Muscle of back (tissue), 11 donors: Measurements from ENCODE around the gene UBQLN1. TPM values are rescaled to one million over a fixed set of nuclear protein-coding genes. Genes with fewer than 3 reads are reported as not detected.

Experiments used
- DNase-seq, 3 donors: peaks; one replicate each; pipeline versions ENCODE4 v3.0.0 to v3.0.0-alpha.2; 2013
- polyA plus RNA-seq, 10 donors: library from polyadenylated mRNA; unstranded; fragments of 120-200 nt; gene quantifications; one replicate each; pipeline ENCODE4 v1.2.1, GENCODE V29; 2013; ENCODE audit not compliant: insufficient read length in 10 of 10

Gene UBQLN1
- polyA plus RNA-seq, 10 donors, result 62.3 to 87.3 (median 67.1) TPM

- DNase-seq, result no peak
These were observed 8.1 kb downstream of the UBQLN1 start for GRCh38 chr9:83699615-83700014.

- no peak for DNase-seq
These were observed 8.7 kb downstream of the UBQLN1 start for GRCh38 chr9:83698976-83699585.

GRCh38 chr9:83691492-83691891 is 16.3 kb downstream of the UBQLN1 start:
- no peak for DNase-seq

DNA sequence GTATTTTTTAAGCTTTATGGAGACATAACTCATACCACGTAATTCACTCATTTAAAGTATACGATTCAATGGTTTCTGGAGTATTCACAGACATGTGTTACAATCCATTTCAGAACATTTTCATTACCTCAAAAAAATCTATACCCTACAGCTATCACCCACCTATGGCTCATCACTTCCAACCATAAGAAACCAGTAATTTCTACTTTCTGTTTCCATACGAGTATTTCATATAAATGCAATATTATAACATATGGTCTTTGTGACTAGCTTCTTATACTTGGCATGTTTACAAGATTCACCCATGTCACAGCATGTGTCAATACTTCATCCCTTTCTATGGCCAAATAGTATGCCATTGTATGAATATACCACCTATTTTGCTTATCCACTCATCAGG is 18.8 kb downstream of the UBQLN1 start:
- no peak for DNase-seq

- no peak for DNase-seq
These were observed 26.3 kb downstream of the UBQLN1 start for GRCh38 chr9:83681490-83681889.

- DNase-seq, result no peak
These were observed 27.5 kb downstream of the UBQLN1 start for GRCh38 chr9:83680233-83680632.

DNA sequence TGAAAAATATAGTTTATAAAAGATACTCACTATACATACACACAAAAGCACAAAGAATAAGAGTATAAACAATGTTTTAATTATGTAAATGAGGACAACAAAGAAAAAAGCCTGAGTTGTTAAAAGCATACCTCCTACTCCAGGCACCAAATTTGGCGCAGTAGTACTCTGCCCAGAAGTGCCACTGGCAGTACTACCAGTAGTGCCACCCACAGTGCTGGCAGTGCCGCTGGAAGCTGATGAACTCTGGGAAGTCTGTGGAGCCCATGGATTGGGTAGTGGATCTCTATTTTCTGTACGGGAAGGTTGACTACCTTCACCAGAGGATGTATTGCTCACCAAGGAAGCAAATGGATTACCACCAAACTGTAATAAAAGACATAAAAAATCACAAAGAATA is 30.2 kb downstream of the UBQLN1 start:
- DNase-seq, result no peak

DNA sequence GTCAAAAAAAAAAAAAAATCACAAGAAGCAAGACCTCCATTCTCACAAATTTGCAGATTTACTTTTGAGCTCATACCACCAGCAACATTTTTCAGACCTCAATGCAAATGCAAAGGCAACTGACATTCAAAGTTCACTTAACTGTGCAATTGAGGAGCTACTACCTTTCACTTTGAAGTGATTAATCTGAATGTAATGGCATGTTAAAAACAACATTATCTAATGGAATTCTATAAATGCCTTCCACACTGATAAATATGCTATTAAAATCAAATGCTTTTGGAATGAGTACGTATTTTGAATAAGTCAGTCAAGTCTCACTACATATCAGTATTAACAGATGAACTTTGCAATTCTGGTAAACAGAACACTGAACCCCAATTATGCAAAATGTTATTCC is 32.3 kb downstream of the UBQLN1 start:
- DNase-seq, result no peak

DNA sequence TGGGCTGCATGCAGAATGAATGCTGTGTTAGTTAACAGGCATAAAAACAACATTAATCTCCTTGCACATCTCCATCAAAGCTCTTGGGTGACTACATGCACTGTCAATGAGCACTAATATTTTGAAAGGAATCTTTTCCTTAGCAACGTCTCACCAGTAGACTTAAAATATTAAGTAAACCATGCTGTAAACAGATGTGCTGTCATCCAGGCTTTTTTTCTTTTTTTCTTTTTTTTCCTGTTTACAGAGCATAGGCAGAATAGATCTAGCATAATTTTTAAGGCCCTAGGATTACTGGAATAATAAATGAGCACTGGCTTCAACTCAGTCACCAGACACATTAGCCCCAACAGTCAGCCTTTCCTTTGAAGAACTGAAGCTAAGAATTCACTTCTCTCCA is 36.3 kb downstream of the UBQLN1 start:
- no peak for DNase-seq

DNA sequence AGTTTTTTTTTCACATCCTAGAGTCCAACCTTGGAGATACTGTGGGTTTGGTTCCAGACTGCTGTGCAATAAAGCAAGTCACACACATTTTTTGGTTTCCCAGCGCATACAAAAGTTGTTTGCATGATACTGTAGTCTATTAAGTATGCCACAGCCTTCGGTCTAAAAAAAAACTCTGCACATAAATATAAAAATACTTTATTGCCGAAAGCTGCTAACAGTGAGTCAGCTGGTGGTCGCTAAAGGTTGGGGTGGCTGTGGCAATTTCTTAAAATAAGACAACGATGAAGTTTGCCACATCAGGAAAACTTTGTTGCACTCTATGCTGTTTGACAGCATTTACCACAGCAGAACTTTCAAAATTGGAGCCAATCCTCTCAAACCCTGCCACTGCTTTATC is 37.4 kb downstream of the UBQLN1 start:
- no peak for DNase-seq

DNA sequence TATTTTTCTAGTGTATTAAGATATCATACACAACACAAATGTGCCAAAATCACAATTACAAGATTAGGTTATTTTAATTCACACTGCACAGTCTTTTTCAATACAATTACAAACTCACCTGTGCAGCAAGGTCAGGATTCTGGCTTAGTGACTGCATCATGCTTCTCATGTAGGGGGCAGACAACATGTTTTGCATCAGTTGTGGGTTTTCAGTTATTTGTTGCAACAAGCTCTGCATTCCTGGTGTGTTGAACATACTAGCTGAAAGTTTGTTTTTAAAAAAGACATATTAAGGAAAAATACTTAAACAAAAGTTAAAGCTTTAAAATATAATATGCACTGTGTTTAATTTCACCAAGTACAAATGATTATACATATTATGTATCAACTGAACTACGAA is 38.7 kb downstream of the UBQLN1 start:
- no peak for DNase-seq

GRCh38 chr9:83665580-83666200 is 42.1 kb downstream of the UBQLN1 start:
- DNase-seq, result no peak

DNA sequence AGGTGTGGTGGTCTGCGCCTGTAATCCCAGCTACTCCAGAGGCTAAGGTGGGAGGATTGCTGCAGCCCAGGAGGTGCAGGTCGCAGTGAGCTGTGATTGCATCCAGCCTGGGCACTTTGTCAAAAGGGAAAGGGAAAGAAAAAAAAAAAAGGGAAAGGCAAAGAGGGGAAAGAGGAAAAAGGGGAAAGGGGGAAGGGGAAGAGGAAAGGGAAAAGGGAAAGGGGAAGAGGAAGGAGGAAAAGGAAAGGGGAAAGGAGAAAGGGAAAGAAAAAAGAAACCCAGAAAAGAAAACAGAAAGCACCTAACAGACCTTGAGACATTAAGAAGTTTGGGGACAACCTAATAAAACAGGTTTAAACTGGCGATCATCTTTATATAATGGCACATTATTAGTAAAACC is 44.8 kb downstream of the UBQLN1 start:
- no peak for DNase-seq

DNA sequence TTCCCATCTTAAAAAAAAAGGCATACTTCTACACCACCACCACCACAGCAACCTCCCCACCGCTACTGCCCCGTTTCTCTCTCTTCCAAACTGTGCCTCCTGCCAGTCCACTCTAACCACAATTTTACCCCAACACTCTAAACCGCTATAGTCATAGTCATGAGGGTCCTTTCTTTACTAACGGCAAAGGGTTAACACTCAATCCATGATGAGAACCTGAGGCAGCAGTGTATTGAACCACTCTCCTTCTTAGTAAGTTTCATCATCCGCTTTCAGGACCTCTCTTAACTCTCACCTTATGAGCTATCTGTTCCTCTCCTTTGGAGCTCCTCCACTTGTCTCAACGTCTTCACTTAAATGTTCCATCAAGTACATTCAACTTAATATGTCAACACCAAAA is 50.8 kb downstream of the UBQLN1 start:
- no peak for DNase-seq

DNA sequence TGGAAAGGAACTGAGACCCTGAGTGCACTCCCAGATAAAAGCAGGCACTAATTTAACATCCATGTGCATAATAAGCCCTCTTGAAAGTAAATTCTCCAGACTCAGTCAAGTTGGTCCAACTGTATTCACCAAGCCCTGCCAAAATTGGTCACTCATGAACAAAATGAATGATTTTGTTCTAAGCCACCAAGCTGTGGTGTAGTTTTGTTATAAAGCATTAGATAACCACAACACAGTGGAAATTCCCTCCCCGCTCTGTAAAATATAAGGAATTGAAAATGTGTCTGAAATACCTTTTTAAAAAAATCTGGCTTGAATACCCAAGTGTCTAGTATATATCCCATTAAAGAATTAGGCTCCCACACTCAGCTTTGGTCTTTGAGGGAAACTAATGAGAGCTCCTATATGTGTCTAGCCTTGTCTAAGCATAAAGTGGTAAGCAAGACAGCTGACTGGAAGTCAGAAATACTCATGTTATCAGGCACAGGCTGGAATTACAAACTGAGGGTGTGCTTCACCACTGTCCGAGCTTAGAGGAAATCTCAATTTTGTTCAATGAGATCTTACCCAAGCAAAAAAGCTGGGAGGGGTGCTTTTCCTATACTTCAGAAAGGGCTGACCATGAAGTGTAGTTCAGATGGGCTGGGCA is 51.6 kb downstream of the UBQLN1 start:
- no peak for DNase-seq

- DNase-seq, result no peak
These were observed 52.3 kb downstream of the UBQLN1 start for GRCh38 chr9:83655433-83655832.

- DNase-seq, result no peak
These were observed 55.3 kb downstream of the UBQLN1 start for GRCh38 chr9:83652433-83652832.

- DNase-seq, result no peak
These were observed 56.2 kb downstream of the UBQLN1 start for GRCh38 chr9:83651558-83651957.

DNA sequence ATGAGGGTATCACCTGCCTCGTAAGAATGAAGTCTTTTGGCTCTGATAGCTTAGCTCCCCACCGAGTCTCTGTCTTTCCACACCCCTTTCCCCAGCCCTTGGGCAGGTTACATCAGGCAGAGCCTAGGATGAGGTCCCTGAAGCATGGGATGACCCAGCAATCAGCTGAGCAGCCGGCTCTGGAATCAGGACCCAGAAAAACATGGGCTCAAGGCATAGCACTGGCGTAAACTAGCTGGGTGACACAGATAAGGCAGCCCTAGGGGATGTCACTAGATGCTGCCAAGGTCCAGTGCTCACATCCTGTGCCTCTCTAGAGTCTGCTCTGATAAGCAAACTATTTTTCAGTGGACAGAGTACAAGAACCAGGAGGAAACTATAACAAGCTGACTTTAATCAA is 58.2 kb downstream of the UBQLN1 start:
- no peak for DNase-seq

GRCh38 chr9:83649080-83649479 is 58.7 kb downstream of the UBQLN1 start:
- peak; percentile 11 to 31 (median 22) for DNase-seq

DNA sequence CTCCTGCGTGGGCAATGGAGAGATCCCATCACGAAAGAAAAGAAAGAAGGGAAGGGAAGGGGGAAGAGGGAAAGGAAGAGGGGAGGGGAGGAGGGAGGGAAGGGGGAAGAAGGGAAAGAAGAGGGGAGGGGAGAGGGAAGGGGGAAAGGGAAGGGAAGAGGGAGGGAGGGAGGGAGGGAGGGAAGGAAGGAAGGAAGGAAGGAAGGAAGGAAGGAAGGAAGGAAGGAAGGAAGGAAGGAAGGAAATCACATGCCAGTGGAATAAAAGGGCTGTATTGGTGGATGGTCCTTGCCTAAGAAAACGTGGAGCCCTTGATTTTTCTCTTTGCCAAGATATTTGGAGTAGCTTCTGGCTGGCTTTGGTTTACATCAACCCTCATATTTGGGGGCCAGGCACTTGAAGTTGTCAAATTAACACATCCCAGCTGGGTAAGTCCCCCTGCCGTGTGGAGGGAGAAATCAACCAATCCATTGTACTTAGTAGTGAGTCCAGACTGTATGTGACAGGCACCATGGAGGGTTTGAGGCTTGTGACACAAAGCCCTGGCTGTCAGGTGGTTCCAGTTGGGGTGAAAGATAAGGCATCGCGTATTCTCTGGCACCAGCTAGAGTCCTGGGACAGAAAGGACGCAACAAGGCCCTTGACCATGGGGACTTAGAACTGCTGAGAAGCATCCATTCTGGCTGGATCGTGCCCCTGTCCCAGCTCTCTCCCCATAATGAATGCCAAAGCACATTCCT is 61.1 kb downstream of the UBQLN1 start:
- no peak for DNase-seq

DNA sequence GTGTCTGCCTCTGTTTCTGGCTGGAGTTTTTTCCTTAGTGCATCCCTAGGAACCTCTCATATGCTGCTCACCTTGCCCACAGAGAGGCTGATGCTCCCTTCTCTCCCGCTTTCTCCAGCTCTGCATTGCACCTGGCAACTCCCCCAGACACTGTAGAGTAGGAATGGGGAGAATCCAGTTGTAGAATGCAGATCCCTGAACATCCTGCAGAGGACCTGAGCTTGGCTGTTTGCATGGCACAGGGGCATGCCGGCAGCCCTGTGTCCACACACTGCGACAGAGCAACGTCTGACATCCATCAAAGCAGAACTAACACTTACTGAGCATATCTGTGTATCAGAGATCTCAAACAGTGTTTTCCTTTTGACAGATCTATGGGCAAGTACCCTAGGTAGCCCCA is 65.0 kb downstream of the UBQLN1 start:
- no peak for DNase-seq

GRCh38 chr9:83639266-83639665 is 68.5 kb downstream of the UBQLN1 start:
- no peak for DNase-seq
